Transverse colon (tissue), 4 donors: Measurements from ENCODE around the gene KCP. TPM values are rescaled to one million over a fixed set of nuclear protein-coding genes. Genes with fewer than 3 reads are reported as not detected.
A peak's percentile ranks its signal among the peaks of the same experiment; 100 is the strongest.

Experiments
- DNase-seq: peaks from one replicate; pipeline ENCODE4 v3.0.0-alpha.2; 2019
- H3K27ac ChIP-seq, 4 donors: fragments of 200-600 bp; sonication (generic); 2 replicates each; pipeline ENCODE4 v1.5.1; 2016 to 2018; ENCODE audit warnings: inconsistent platforms in 4 of 4
- H3K27me3 ChIP-seq: fragments of 200-600 bp; sonication (generic); 2 replicates; pipeline ENCODE4 v1.5.1; 2017; ENCODE audit warnings: inconsistent platforms
- H3K36me3 ChIP-seq, 4 donors: fragments of 200-600 bp; sonication (generic); 2 replicates each; pipeline ENCODE4 v1.5.1; 2017 to 2019; ENCODE audit warnings: inconsistent platforms in 4 of 4
- H3K4me1 ChIP-seq, 4 donors: fragments of 200-600 bp; sonication (generic); 2 replicates each; pipeline ENCODE4 v1.5.1; 2017 to 2020; ENCODE audit warnings: inconsistent platforms in 4 of 4
- H3K4me3 ChIP-seq, 4 donors: fragments of 200-600 bp; sonication (generic); 1 replicate in 1 of 4; 2 replicates in 3 of 4; pipeline versions ENCODE4 v1.5.1 to v1.6.1; 2017 to 2019; ENCODE audit warnings: inconsistent platforms in 4 of 4
- H3K9me3 ChIP-seq, 2 donors: fragments of 200-600 bp; sonication (generic); 2 replicates each; pipeline ENCODE4 v1.5.1; 2017 to 2019; ENCODE audit warnings: inconsistent platforms in 2 of 2
- CTCF ChIP-seq, 5 experiments: fragments of 200-600 bp in 3 of 5; fragments of 450-650 bp in 2 of 5; sonication (generic) in 3 of 5; IDR thresholded peaks; 1 replicate in 2 of 5; 2 replicates in 3 of 5; pipeline ENCODE4 v1.5.1; 2016 to 2017; ENCODE audit warnings: antibody characterized with exemption in 5 of 5, inconsistent platforms in 3 of 5, mild to moderate bottlenecking in 2 of 5, moderate library complexity in 1 of 5
- EP300 ChIP-seq: sonication (generic); formaldehyde crosslinking; IDR thresholded peaks from one replicate; pipeline ENCODE4 v1.6.1; 2017; ENCODE audit warnings: antibody characterized with exemption, low read depth
- POLR2A ChIP-seq: fragments of 450-650 bp; IDR thresholded peaks from one replicate; pipeline ENCODE4 v1.6.1; 2016; ENCODE audit warnings: antibody characterized with exemption, mild to moderate bottlenecking, moderate library complexity
- POLR2AphosphoS5 ChIP-seq, 3 donors: sonication (generic); formaldehyde crosslinking; IDR thresholded peaks; one replicate each; pipeline ENCODE4 v1.6.1; 2016; ENCODE audit warnings: antibody characterized with exemption in 3 of 3
- WGBS, 2 donors: methylation state at CpG; one replicate each; pipeline ENCODE4 v1.1.5; 2018; ENCODE audit warnings: low coverage in 1 of 2; 5-methylcytosine and 5-hydroxymethylcytosine counted together
- in situ Hi-C, 4 donors: fragments of 200-750 bp; cut with MboI; loops; one replicate each; pipeline versions ENCODE4 v1.15.0 to v1.15.1; 2017; ENCODE audit warnings: low sequenced_read_pairs in 3 of 4, low pct_ligation_motif_present in 1 of 4, low pct_unique_long_range_greater_than_20kb in 1 of 4
- intact Hi-C: fragments of 100-400 bp; cut with DNase I; formaldehyde crosslinking; loops from one replicate; pipeline ENCODE4 v1.15.1; 2023; ENCODE audit warnings: low total_unique reads
- total RNA-seq, 4 donors: library from RNA; depleted of rRNA; stranded (reverse); fragments of >200 nt; gene quantifications; one replicate each; pipeline ENCODE4 v1.1.0, GENCODE V29; 2016

The KCP gene
- total RNA-seq, 4 donors from 2014 or later, result 0.32 to 0.75 (median 0.68) TPM; not detected in 1

- in situ Hi-C loops, result no loop called here
- Histone ChIP-seq H3K36me3 (no peaks in the 10 kb centered on the region), H3K4me3 (no peak overlapping the region), H3K4me1 (peaks cover 4 to 26% (median 18%) of the 10 kb centered on the region in 4 donors), H3K9me3 (no peaks in the 10 kb centered on the region), H3K27me3 (peaks cover 22% of the 10 kb centered on the region), H3K27ac (no peak overlapping the region)
- DNase-seq, result no peak
- intact Hi-C loops, result no loop called here
- whole genome bisulfite sequencing, 2 donors, result 93 to 100% methylated on average over 1 to 16 of the region's 16 CpGs
- TF ChIP-seq POLR2AphosphoS5 (IDR thresholded peaks at IDR 0.05) (no peak), POLR2A (no peak), EP300 (no peak), CTCF (IDR thresholded peaks at IDR 0.05) (no peak)
Observed at GRCh38 chr7:128941946-128942526, 31.5 kb upstream of the KCP start.

- 82% methylated on average over 15 of the region's 15 CpGs; no CpG with 5 or more reads in 1 of the 2 donors for WGBS, 2 donors
Observed at GRCh38 chr7:128941323-128941890, 30.9 kb upstream of the KCP start.

GRCh38 chr7:128940494-128941322 is 30.2 kb upstream of the KCP start:
- in situ Hi-C loops (no loop called here), intact Hi-C loops (no loop called here)
- H3K4me1 ChIP-seq, result peaks cover 4 to 37% (median 20%) of the 10 kb centered on the region in 4 donors
- no peak for TF ChIP-seq CTCF (IDR thresholded peaks at IDR 0.05)
- no peak for TF ChIP-seq POLR2AphosphoS5 (IDR thresholded peaks at IDR 0.05)
- TF ChIP-seq POLR2A, result no peak
- TF ChIP-seq EP300, result no peak
- peak; percentile 82 for DNase-seq
- no peaks in the 10 kb centered on the region for H3K36me3 ChIP-seq
- H3K9me3 ChIP-seq, result no peaks in the 10 kb centered on the region
- H3K27ac ChIP-seq, result peak overlapping the region; percentile 54 to 85 (median 71)
- WGBS, 2 donors, result 44 to 62% methylated on average over 5 to 20 of the region's 20 CpGs
- peaks cover 22% of the 10 kb centered on the region for H3K27me3 ChIP-seq
- peak overlapping the region in 1 of 4 donors; percentile 72 for H3K4me3 ChIP-seq

More at GRCh38 chr7:128941323-128941890, 30.9 kb upstream of the KCP start:
- peaks cover 22% of the 10 kb centered on the region for H3K27me3 ChIP-seq
- H3K27ac ChIP-seq, result peak overlapping the region in 3 of 4 donors; percentile 54 to 85 (median 75)
- H3K9me3 ChIP-seq, result no peaks in the 10 kb centered on the region
- no peaks in the 10 kb centered on the region for H3K36me3 ChIP-seq
- H3K4me1 ChIP-seq, result peaks cover 4 to 32% (median 19%) of the 10 kb centered on the region in 4 donors
- intact Hi-C loops (no loop called here), in situ Hi-C loops (no loop called here)
- no peak for DNase-seq
- no peak overlapping the region for H3K4me3 ChIP-seq
- TF ChIP-seq POLR2A, result no peak
- no peak for TF ChIP-seq EP300
- TF ChIP-seq POLR2AphosphoS5 (IDR thresholded peaks at IDR 0.05), result no peak
- TF ChIP-seq CTCF (IDR thresholded peaks at IDR 0.05), result no peak

GRCh38 chr7:128939861-128940410 is 29.4 kb upstream of the KCP start:
- in situ Hi-C loops (no loop called here), intact Hi-C loops (no loop called here)
- 66% methylated on average over 15 of the region's 18 CpGs; no CpG with 5 or more reads in 1 of the 2 donors for WGBS, 2 donors
- TF ChIP-seq POLR2AphosphoS5 (IDR thresholded peaks at IDR 0.05) (no peak), EP300 (no peak), POLR2A (no peak), CTCF (IDR thresholded peaks at IDR 0.05) (no peak)
- DNase-seq, result peak; percentile 30
- Histone ChIP-seq H3K9me3 (no peaks in the 10 kb centered on the region), H3K4me1 (peaks cover 4 to 37% (median 20%) of the 10 kb centered on the region in 4 donors), H3K36me3 (no peaks in the 10 kb centered on the region), H3K27ac (peak overlapping the region; percentile 54 to 85 (median 71)), H3K4me3 (peak overlapping the region in 1 of 4 donors; percentile 72), H3K27me3 (peaks cover 22% of the 10 kb centered on the region)
